ENCODE measurements around the gene SMIM20.

GRCh38 chr4:25900310-25900709 lies 13.7 kb upstream of the SMIM20 start:
- TF ChIP-seq, protein P1, sequence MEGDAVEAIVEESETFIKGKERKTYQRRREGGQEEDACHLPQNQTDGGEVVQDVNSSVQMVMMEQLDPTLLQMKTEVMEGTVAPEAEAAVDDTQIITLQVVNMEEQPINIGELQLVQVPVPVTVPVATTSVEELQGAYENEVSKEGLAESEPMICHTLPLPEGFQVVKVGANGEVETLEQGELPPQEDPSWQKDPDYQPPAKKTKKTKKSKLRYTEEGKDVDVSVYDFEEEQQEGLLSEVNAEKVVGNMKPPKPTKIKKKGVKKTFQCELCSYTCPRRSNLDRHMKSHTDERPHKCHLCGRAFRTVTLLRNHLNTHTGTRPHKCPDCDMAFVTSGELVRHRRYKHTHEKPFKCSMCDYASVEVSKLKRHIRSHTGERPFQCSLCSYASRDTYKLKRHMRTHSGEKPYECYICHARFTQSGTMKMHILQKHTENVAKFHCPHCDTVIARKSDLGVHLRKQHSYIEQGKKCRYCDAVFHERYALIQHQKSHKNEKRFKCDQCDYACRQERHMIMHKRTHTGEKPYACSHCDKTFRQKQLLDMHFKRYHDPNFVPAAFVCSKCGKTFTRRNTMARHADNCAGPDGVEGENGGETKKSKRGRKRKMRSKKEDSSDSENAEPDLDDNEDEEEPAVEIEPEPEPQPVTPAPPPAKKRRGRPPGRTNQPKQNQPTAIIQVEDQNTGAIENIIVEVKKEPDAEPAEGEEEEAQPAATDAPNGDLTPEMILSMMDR (conservative IDR thresholded peaks at IDR 0.05; ENCODE audit: low read length), result no peak
- no peak for TF ChIP-seq EZH2phosphoT487 (IDR thresholded peaks at IDR 0.05; ENCODE audit: borderline replicate concordance)
